HepG2 (cell line): ENCODE measurements around the gene MTA3. TPM values are rescaled to one million over a fixed set of nuclear protein-coding genes. Genes with fewer than 3 reads are reported as not detected.

Source experiments
- FOXM1 ChIP-seq: sonication (generic); formaldehyde crosslinking; IDR thresholded peaks from 2 replicates; pipeline ENCODE4 v1.5.0; 2020; ENCODE audit warnings: missing genetic modification reagents
- HDAC1 ChIP-seq: sonication (generic); formaldehyde crosslinking; IDR thresholded peaks from 2 replicates; pipeline ENCODE4 v1.5.1; 2020; ENCODE audit warnings: mild to moderate bottlenecking, missing genetic modification reagents
- ISL2 ChIP-seq: sonication (generic); formaldehyde crosslinking; IDR thresholded peaks from 2 replicates; pipeline ENCODE4 v1.5.0; 2020; ENCODE audit warnings: missing genetic modification reagents
- KLF12 ChIP-seq: sonication (generic); formaldehyde crosslinking; IDR thresholded peaks from 2 replicates; pipeline ENCODE4 v1.4.0; 2020; ENCODE audit warnings: missing genetic modification reagents, borderline replicate concordance
- NR2C2 ChIP-seq: sonication (generic); formaldehyde crosslinking; IDR thresholded peaks from 2 replicates; pipeline ENCODE4 v1.4.0; 2020; ENCODE audit warnings: missing genetic modification reagents, mild to moderate bottlenecking, moderate library complexity, borderline replicate concordance
- TP53 ChIP-seq: sonication (generic); formaldehyde crosslinking; conservative IDR thresholded peaks from 2 replicates; pipeline ENCODE4 v1.4.0; 2020; ENCODE audit warnings: missing genetic modification reagents
- ZNF564 ChIP-seq: sonication (generic); formaldehyde crosslinking; IDR thresholded peaks from 2 replicates; pipeline ENCODE4 v1.8.1; 2023; ENCODE audit warnings: mild to moderate bottlenecking, missing genetic modification reagents
- ZNF577 ChIP-seq: sonication (generic); formaldehyde crosslinking; IDR thresholded peaks from 2 replicates; pipeline ENCODE4 v1.4.0; 2020; ENCODE audit warnings: mild to moderate bottlenecking, low read depth, missing genetic modification reagents, borderline replicate concordance
- ZNF746 ChIP-seq: sonication (generic); formaldehyde crosslinking; IDR thresholded peaks from 2 replicates; pipeline ENCODE4 v1.8.0; 2022; ENCODE audit warnings: mild to moderate bottlenecking, missing genetic modification reagents
- ZSCAN22 ChIP-seq: sonication (generic); formaldehyde crosslinking; IDR thresholded peaks from 2 replicates; pipeline ENCODE4 v1.4.0; 2020; ENCODE audit warnings: mild to moderate bottlenecking, missing genetic modification reagents
- polyA plus RNA-seq, 8 experiments: library from polyadenylated mRNA; depleted of rRNA in 3 of 8; stranded (reverse) in 7 of 8; unstranded in 1 of 8; fragments of >200 nt; fragmentation: Illumina TruSeq in 4 of 8; extraction: Trizol in 4 of 8; gene quantifications; 2 replicates each; pipeline versions ENCODE4 v1.2.1 to v1.2.3, GENCODE V29; 2011 to 2016; ENCODE audit warnings: low read depth in 4 of 8, missing spikeins in 1 of 8, mixed read lengths in 1 of 8; ENCODE audit not compliant: insufficient read depth in 1 of 8
- total RNA-seq, 5 experiments: library from RNA; depleted of rRNA; stranded (reverse); fragments of >200 nt; fragmentation: Illumina TruSeq; extraction: Trizol; gene quantifications; 2 replicates each; pipeline ENCODE4 v1.2.3, GENCODE V29; 2016; ENCODE audit warnings: low read depth in 1 of 5
- TF ChIP-seq, protein P1 (sequence below): sonication (generic); formaldehyde crosslinking; IDR thresholded peaks from 2 replicates; pipeline ENCODE4 v1.4.0; 2020; ENCODE audit warnings: missing genetic modification reagents, borderline replicate concordance
- TF ChIP-seq, protein P2 (sequence below): sonication (generic); formaldehyde crosslinking; IDR thresholded peaks from 2 replicates; pipeline ENCODE4 v1.5.0; 2020; ENCODE audit warnings: mild to moderate bottlenecking, missing genetic modification reagents
- TF ChIP-seq, protein P3 (sequence below): sonication (generic); formaldehyde crosslinking; IDR thresholded peaks from 2 replicates; pipeline ENCODE4 v1.8.0; 2022; ENCODE audit warnings: mild to moderate bottlenecking, missing genetic modification reagents, moderate library complexity
- TF ChIP-seq, protein P4 (sequence below), 2 experiments: sonication (generic) in 1 of 2; formaldehyde crosslinking in 1 of 2; IDR thresholded peaks; 2 replicates each; pipeline versions ENCODE4 v1.4.0 to v1.6.1; 2018 to 2020; ENCODE audit warnings: missing genetic modification reagents in 2 of 2, borderline replicate concordance in 1 of 2, low read depth in 1 of 2, mild to moderate bottlenecking in 1 of 2, missing biosample characterization in 1 of 2
- TF ChIP-seq, protein P5 (sequence below): IDR thresholded peaks from 2 replicates; pipeline ENCODE4 v1.6.1; 2016; ENCODE audit warnings: low read depth, missing genetic modification reagents, missing compliant biosample characterization

The MTA3 gene
- total and polyA plus RNA-seq, 2 of the 13 experiments (the other 11 are each of a cell fraction or from before 2014, with no cell fraction given): 48.8 to 77.8 TPM

DNA sequence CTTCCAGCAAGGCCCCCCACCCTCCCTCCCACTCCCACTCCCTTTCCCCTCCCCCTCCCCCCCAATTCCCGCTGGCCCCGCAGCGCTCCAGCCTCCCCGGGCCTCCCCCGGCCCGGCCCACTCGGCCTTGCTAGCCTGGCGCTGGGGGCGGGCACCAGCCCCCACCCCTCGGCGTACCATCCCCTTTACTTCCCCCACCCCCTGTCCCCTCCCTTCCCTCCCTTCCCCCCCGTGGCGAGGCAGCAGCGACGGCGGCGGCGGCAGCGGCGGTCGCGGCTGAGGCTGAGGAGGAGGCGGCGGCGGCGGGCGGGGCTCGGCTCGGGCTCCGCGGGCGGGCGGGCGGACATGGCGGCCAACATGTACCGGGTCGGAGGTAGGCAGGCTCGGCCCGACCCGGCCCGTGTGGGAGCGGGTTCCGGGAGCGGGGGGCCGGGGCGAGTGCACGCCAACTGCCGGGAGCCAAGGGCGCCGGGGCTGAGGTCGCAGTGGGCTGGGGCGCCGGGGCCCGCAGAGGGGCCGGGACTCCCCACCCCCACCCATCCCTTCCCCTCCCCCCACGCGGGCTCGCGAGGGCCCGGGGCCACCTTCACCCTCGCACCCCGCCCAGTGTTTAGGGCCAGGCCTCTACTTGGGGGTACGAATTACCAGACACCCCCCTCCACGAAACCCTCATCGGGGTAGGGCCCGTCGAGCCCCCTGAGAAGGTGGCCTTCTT, at the start of gene MTA3 (continued):
- TF ChIP-seq, protein P1, sequence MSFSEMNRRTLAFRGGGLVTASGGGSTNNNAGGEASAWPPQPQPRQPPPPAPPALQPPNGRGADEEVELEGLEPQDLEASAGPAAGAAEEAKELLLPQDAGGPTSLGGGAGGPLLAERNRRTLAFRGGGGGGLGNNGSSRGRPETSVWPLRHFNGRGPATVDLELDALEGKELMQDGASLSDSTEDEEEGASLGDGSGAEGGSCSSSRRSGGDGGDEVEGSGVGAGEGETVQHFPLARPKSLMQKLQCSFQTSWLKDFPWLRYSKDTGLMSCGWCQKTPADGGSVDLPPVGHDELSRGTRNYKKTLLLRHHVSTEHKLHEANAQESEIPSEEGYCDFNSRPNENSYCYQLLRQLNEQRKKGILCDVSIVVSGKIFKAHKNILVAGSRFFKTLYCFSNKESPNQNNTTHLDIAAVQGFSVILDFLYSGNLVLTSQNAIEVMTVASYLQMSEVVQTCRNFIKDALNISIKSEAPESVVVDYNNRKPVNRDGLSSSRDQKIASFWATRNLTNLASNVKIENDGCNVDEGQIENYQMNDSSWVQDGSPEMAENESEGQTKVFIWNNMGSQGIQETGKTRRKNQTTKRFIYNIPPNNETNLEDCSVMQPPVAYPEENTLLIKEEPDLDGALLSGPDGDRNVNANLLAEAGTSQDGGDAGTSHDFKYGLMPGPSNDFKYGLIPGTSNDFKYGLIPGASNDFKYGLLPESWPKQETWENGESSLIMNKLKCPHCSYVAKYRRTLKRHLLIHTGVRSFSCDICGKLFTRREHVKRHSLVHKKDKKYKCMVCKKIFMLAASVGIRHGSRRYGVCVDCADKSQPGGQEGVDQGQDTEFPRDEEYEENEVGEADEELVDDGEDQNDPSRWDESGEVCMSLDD (CRISPR knock-in tag): no peak
- TF ChIP-seq, protein P2, sequence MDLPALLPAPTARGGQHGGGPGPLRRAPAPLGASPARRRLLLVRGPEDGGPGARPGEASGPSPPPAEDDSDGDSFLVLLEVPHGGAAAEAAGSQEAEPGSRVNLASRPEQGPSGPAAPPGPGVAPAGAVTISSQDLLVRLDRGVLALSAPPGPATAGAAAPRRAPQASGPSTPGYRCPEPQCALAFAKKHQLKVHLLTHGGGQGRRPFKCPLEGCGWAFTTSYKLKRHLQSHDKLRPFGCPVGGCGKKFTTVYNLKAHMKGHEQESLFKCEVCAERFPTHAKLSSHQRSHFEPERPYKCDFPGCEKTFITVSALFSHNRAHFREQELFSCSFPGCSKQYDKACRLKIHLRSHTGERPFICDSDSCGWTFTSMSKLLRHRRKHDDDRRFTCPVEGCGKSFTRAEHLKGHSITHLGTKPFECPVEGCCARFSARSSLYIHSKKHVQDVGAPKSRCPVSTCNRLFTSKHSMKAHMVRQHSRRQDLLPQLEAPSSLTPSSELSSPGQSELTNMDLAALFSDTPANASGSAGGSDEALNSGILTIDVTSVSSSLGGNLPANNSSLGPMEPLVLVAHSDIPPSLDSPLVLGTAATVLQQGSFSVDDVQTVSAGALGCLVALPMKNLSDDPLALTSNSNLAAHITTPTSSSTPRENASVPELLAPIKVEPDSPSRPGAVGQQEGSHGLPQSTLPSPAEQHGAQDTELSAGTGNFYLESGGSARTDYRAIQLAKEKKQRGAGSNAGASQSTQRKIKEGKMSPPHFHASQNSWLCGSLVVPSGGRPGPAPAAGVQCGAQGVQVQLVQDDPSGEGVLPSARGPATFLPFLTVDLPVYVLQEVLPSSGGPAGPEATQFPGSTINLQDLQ (CRISPR knock-in tag): no peak
- TF ChIP-seq ZNF577 (CRISPR knock-in tag): no peak
- TF ChIP-seq ZNF564 (CRISPR knock-in tag): no peak
- TF ChIP-seq, protein P3, sequence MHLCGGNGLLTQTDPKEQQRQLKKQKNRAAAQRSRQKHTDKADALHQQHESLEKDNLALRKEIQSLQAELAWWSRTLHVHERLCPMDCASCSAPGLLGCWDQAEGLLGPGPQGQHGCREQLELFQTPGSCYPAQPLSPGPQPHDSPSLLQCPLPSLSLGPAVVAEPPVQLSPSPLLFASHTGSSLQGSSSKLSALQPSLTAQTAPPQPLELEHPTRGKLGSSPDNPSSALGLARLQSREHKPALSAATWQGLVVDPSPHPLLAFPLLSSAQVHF (CRISPR knock-in tag): no peak
- TF ChIP-seq, protein P4, sequence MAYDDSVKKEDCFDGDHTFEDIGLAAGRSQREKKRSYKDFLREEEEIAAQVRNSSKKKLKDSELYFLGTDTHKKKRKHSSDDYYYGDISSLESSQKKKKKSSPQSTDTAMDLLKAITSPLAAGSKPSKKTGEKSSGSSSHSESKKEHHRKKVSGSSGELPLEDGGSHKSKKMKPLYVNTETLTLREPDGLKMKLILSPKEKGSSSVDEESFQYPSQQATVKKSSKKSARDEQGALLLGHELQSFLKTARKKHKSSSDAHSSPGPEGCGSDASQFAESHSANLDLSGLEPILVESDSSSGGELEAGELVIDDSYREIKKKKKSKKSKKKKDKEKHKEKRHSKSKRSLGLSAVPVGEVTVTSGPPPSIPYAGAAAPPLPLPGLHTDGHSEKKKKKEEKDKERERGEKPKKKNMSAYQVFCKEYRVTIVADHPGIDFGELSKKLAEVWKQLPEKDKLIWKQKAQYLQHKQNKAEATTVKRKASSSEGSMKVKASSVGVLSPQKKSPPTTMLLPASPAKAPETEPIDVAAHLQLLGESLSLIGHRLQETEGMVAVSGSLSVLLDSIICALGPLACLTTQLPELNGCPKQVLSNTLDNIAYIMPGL (CRISPR knock-in tag; IDR thresholded peaks at IDR 0.05; ENCODE audit: borderline replicate concordance in 1 of 2, low read depth in 1 of 2): no peak; a peak in 1 of 4 replicates
- no peak for TF ChIP-seq NR2C2 (CRISPR knock-in tag)
- 0 out of 2 replicates have a peak, but pooled peaks have one; percentile 1 for TF ChIP-seq ZNF746 (CRISPR knock-in tag)
- TF ChIP-seq TP53: no peak
- TF ChIP-seq ISL2 (CRISPR knock-in tag): no peak
- TF ChIP-seq KLF12 (CRISPR knock-in tag): no peak
- TF ChIP-seq HDAC1 (CRISPR knock-in tag): peak; percentile 14; the same call in 1 of the 2 replicates
- TF ChIP-seq ZSCAN22 (CRISPR knock-in tag): no peak
- TF ChIP-seq, protein P5, sequence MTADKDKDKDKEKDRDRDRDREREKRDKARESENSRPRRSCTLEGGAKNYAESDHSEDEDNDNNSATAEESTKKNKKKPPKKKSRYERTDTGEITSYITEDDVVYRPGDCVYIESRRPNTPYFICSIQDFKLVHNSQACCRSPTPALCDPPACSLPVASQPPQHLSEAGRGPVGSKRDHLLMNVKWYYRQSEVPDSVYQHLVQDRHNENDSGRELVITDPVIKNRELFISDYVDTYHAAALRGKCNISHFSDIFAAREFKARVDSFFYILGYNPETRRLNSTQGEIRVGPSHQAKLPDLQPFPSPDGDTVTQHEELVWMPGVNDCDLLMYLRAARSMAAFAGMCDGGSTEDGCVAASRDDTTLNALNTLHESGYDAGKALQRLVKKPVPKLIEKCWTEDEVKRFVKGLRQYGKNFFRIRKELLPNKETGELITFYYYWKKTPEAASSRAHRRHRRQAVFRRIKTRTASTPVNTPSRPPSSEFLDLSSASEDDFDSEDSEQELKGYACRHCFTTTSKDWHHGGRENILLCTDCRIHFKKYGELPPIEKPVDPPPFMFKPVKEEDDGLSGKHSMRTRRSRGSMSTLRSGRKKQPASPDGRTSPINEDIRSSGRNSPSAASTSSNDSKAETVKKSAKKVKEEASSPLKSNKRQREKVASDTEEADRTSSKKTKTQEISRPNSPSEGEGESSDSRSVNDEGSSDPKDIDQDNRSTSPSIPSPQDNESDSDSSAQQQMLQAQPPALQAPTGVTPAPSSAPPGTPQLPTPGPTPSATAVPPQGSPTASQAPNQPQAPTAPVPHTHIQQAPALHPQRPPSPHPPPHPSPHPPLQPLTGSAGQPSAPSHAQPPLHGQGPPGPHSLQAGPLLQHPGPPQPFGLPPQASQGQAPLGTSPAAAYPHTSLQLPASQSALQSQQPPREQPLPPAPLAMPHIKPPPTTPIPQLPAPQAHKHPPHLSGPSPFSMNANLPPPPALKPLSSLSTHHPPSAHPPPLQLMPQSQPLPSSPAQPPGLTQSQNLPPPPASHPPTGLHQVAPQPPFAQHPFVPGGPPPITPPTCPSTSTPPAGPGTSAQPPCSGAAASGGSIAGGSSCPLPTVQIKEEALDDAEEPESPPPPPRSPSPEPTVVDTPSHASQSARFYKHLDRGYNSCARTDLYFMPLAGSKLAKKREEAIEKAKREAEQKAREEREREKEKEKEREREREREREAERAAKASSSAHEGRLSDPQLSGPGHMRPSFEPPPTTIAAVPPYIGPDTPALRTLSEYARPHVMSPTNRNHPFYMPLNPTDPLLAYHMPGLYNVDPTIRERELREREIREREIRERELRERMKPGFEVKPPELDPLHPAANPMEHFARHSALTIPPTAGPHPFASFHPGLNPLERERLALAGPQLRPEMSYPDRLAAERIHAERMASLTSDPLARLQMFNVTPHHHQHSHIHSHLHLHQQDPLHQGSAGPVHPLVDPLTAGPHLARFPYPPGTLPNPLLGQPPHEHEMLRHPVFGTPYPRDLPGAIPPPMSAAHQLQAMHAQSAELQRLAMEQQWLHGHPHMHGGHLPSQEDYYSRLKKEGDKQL (CRISPR knock-in tag): no peak
- no peak for TF ChIP-seq FOXM1
